MM.1S (cell line): ENCODE results near the gene CHRNE.

Source experiments
- DNase-seq: peaks from one replicate; pipeline ENCODE4 v3.0.0-alpha.2; 2015
- H2AFZ ChIP-seq: fragments of 300-600 bp; sonication (generic); 2 replicates; pipeline ENCODE4 v1.6.0; 2016; ENCODE audit warnings: antibody characterized with exemption, low read length
- H3F3A ChIP-seq: fragments of 300-600 bp; sonication (generic); 2 replicates; pipeline ENCODE4 v1.6.1; 2016; ENCODE audit warnings: mild to moderate bottlenecking, antibody characterized with exemption, low read length, moderate library complexity, mixed read lengths; ENCODE audit not compliant: insufficient read depth
- H3K27ac ChIP-seq: fragments of 300-600 bp; sonication (generic); 2 replicates; pipeline ENCODE4 v1.5.1; 2016; ENCODE audit warnings: mild to moderate bottlenecking, low read length
- H3K27me3 ChIP-seq: fragments of 300-600 bp; sonication (generic); replicated peaks from 2 replicates; pipeline ENCODE4 v1.6.0; 2016; ENCODE audit warnings: low read length; ENCODE audit not compliant: insufficient read depth
- H3K36me3 ChIP-seq: fragments of 300-600 bp; sonication (generic); replicated peaks from 2 replicates; pipeline ENCODE4 v1.6.1; 2016; ENCODE audit warnings: mild to moderate bottlenecking, low read length, mixed read lengths; ENCODE audit not compliant: insufficient read depth
- H3K4me1 ChIP-seq: fragments of 300-600 bp; sonication (generic); 2 replicates; pipeline ENCODE4 v1.6.1; 2016; ENCODE audit warnings: low read length, mixed read lengths
- H3K4me2 ChIP-seq: fragments of 300-600 bp; sonication (generic); 2 replicates; pipeline ENCODE4 v1.6.0; 2016; ENCODE audit warnings: low read depth, low read length
- H3K4me3 ChIP-seq: fragments of 300-600 bp; sonication (generic); 2 replicates; pipeline ENCODE4 v1.5.1; 2016; ENCODE audit warnings: low read length, mixed read lengths
- H3K79me2 ChIP-seq: fragments of 300-600 bp; sonication (generic); 2 replicates; pipeline ENCODE4 v1.6.1; 2016; ENCODE audit warnings: mixed run types, low read length, mixed read lengths
- H3K9ac ChIP-seq: fragments of 300-600 bp; sonication (generic); 2 replicates; pipeline ENCODE4 v1.6.1; 2016; ENCODE audit warnings: low read length, mixed read lengths
- H3K9me2 ChIP-seq: fragments of 300-600 bp; sonication (generic); replicated peaks from 2 replicates; pipeline ENCODE4 v1.6.1; 2016; ENCODE audit warnings: mild to moderate bottlenecking, low read length, mixed read lengths; ENCODE audit not compliant: insufficient read depth
- H3K9me3 ChIP-seq: fragments of 300-600 bp; sonication (generic); replicated peaks from 2 replicates; pipeline ENCODE4 v1.6.1; 2016; ENCODE audit warnings: mild to moderate bottlenecking, low read length, mixed read lengths; ENCODE audit not compliant: insufficient read depth
- H4K20me1 ChIP-seq: fragments of 300-600 bp; sonication (generic); 2 replicates; pipeline ENCODE4 v1.6.1; 2016; ENCODE audit warnings: mild to moderate bottlenecking, low read length, moderate library complexity, mixed read lengths; ENCODE audit not compliant: insufficient read depth
- EZH2 ChIP-seq: fragments of 300-600 bp; sonication (generic); optimal IDR thresholded peaks from 2 replicates; pipeline ENCODE3; 2017; ENCODE audit warnings: low read depth, mild to moderate bottlenecking, antibody characterized with exemption, low read length, mixed read lengths
- EZH2phosphoT487 ChIP-seq: fragments of 300-600 bp; sonication (generic); IDR thresholded peaks from 2 replicates; pipeline ENCODE4 v1.6.1; 2018; ENCODE audit warnings: antibody characterized with exemption, low read length
- TF ChIP-seq, protein P1 (sequence below): fragments of 300-600 bp; sonication (generic); IDR thresholded peaks from 2 replicates; pipeline ENCODE4 v1.5.1; 2016; ENCODE audit warnings: antibody characterized with exemption, low read length, mixed read lengths

Gene CHRNE

GRCh38 chr17:4944554-4945175 is 41.8 kb upstream of the CHRNE start:
- H3F3A ChIP-seq: peaks cover 80% of the 10 kb centered on the region
- TF ChIP-seq EZH2 (no peak), EZH2phosphoT487 (no peak)
- TF ChIP-seq, protein P1, sequence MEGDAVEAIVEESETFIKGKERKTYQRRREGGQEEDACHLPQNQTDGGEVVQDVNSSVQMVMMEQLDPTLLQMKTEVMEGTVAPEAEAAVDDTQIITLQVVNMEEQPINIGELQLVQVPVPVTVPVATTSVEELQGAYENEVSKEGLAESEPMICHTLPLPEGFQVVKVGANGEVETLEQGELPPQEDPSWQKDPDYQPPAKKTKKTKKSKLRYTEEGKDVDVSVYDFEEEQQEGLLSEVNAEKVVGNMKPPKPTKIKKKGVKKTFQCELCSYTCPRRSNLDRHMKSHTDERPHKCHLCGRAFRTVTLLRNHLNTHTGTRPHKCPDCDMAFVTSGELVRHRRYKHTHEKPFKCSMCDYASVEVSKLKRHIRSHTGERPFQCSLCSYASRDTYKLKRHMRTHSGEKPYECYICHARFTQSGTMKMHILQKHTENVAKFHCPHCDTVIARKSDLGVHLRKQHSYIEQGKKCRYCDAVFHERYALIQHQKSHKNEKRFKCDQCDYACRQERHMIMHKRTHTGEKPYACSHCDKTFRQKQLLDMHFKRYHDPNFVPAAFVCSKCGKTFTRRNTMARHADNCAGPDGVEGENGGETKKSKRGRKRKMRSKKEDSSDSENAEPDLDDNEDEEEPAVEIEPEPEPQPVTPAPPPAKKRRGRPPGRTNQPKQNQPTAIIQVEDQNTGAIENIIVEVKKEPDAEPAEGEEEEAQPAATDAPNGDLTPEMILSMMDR: no peak
- no peaks in the 10 kb centered on the region for H3K36me3 ChIP-seq
- peak overlapping the region; percentile 95; the same call in 1 of the 2 replicates for H3K4me2 ChIP-seq
- peaks cover 28% of the 10 kb centered on the region for H4K20me1 ChIP-seq
- no peak overlapping the region for H2AFZ ChIP-seq
- peaks cover 81% of the 10 kb centered on the region for H3K79me2 ChIP-seq
- no peak overlapping the region for H3K4me3 ChIP-seq
- no peaks in the 10 kb centered on the region for H3K9me2 ChIP-seq
- peak overlapping the region; percentile 55; the same call in 1 of the 2 replicates for H3K27ac ChIP-seq
- peaks cover 35% of the 10 kb centered on the region for H3K4me1 ChIP-seq
- no peaks in the 10 kb centered on the region for H3K9me3 ChIP-seq
- no peak for DNase-seq
- no peak overlapping the region; the same call in 1 of the 2 replicates for H3K9ac ChIP-seq
- H3K27me3 ChIP-seq: no peaks in the 10 kb centered on the region

DNA sequence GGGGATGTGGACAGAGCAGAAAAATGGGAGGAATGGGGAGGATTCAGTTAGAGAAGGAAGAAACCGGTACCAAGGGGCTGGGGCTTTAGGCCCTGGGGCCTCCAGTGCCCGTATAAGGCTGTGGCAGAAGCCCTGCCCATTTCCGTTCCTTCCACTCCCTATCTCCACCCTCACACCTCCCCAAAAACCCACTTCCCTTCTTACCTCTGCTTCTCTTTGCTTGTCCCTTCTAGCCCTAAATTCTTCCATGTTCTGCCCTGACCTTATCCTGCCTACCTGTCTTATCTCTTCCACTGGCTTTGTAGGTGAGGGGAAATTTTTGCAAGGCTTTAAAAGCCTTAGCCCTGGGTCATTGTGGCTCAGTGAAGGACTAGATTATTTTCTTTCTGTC is 41.3 kb upstream of the CHRNE start:
- H3K9ac ChIP-seq: no peak overlapping the region

GRCh38 chr17:4942760-4943508 is 40.0 kb upstream of the CHRNE start:
- Histone ChIP-seq H3F3A (peaks cover 68% of the 10 kb centered on the region), H2AFZ (no peak overlapping the region), H3K27me3 (no peaks in the 10 kb centered on the region), H3K4me2 (no peak overlapping the region), H3K4me3 (no peak overlapping the region), H3K9me2 (no peaks in the 10 kb centered on the region), H3K79me2 (peaks cover 95% of the 10 kb centered on the region), H3K4me1 (peaks cover 44% of the 10 kb centered on the region), H3K36me3 (no peaks in the 10 kb centered on the region), H4K20me1 (peaks cover 28% of the 10 kb centered on the region), H3K9me3 (no peaks in the 10 kb centered on the region), H3K9ac (no peak overlapping the region), H3K27ac (no peak overlapping the region)
- no peak for TF ChIP-seq EZH2phosphoT487
- TF ChIP-seq, protein P1: no peak
- no peak for TF ChIP-seq EZH2
- DNase-seq: no peak

More for the DNA sequence above, 41.3 kb upstream of the CHRNE start:
- peaks cover 79% of the 10 kb centered on the region for H3F3A ChIP-seq
- H3K79me2 ChIP-seq: peaks cover 86% of the 10 kb centered on the region
- H3K4me1 ChIP-seq: peaks cover 35% of the 10 kb centered on the region
- no peak overlapping the region for H3K4me3 ChIP-seq
- peak overlapping the region; percentile 95; the same call in 1 of the 2 replicates for H3K4me2 ChIP-seq
- H3K9me3 ChIP-seq: no peaks in the 10 kb centered on the region
- H3K27me3 ChIP-seq: no peaks in the 10 kb centered on the region
- no peaks in the 10 kb centered on the region for H3K9me2 ChIP-seq
- no peak overlapping the region for H2AFZ ChIP-seq
- peak overlapping the region; percentile 55; the same call in 1 of the 2 replicates for H3K27ac ChIP-seq
- no peak for TF ChIP-seq EZH2
- TF ChIP-seq, protein P1: no peak
- TF ChIP-seq EZH2phosphoT487: no peak
- peaks cover 28% of the 10 kb centered on the region for H4K20me1 ChIP-seq
- no peak for DNase-seq
- no peaks in the 10 kb centered on the region for H3K36me3 ChIP-seq
